Smooth muscle cell of the pulmonary artery (primary cell): ENCODE results near the gene C1QL2. TPM values are rescaled to one million over a fixed set of nuclear protein-coding genes. Genes with fewer than 3 reads are reported as not detected.

ENCODE experiments used
- total RNA-seq: library from RNA; depleted of rRNA; stranded (reverse); fragments of >200 nt; gene quantifications from 2 replicates; pipeline ENCODE4 v1.2.3, GENCODE V29; 2014

Gene C1QL2
- total RNA-seq: not detected in 2 replicates

DNA sequence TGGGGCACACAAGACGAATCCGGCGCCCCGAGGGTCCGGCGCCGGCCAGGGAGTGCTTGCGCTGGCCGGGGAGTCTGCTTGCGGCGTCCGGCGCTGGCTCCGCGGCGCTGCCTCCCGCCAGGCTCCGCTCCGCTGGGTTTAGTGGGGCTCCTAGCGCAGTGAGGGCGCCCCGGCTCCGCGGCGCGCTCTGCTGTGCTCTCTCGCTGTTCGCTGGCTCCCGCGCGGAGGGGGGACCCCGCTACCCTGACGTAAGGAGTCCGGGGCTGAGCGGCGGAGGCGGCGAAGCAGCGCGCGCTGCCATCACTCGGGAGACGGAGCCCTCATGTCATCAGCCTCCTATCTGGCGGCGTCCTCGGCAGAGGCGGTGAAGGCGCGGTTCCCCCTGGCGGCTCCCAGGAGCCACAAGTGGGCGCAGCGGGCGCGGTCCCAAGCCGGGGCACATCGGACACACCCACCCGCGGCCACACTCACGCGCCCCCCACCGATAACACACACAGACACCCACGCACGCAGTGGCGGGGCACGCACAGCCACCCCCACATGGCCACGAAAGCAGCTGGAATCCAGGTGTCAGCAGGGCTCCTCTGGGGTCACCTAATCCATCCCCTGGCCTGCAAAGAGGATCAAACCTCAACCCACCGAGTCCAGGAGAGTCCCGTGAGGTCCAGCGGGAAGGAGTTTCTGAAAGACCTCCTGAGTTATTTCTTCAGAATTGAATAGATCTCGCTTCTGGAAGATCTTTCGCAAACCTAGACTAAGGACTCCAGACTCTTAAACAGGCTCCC, at the start of gene C1QL2:
C1QL2 (minus strand) TSS at position 189 of the 785 bp plus-strand sequence. CDS start 482 bp downstream, outside the sequence.

Other genes starting within 250 kb of the C1QL2 start
- not detected in 2 replicates for gene MARCO, start 216.6 kb downstream of the C1QL2 start, total RNA-seq
- gene STEAP3, start 65.1 kb upstream of the C1QL2 start, total RNA-seq: 18.4 and 19.9 TPM in 2 replicates
- 7.0 and 8.8 TPM in 2 replicates for gene C2orf76, start 208.1 kb upstream of the C1QL2 start, total RNA-seq
- 45.1 and 52.4 TPM in 2 replicates for gene DBI, start 208.2 kb upstream of the C1QL2 start, total RNA-seq